ENCODE data around the gene GLYATL1B.
"Not testable (repeated sequence)": the region's sequence is repeated elsewhere in the genome, so short reads cannot be mapped to it uniquely, and the experiment has no call there.

GRCh38 chr11:59080421-59080820 is 5.7 kb upstream of the GLYATL1B start:
- TF ChIP-seq CTCF, POLR2A (IDR thresholded peaks at IDR 0.05): not testable (repeated sequence)
